ENCODE data around the gene TMEM101. TPM values are rescaled to one million over a fixed set of nuclear protein-coding genes. Genes with fewer than 3 reads are reported as not detected.

Gene TMEM101
- total and polyA plus RNA-seq, 2 of the 13 experiments (the other 11 are each of a cell fraction or from before 2014, with no cell fraction given): 72.0 to 100 TPM

DNA sequence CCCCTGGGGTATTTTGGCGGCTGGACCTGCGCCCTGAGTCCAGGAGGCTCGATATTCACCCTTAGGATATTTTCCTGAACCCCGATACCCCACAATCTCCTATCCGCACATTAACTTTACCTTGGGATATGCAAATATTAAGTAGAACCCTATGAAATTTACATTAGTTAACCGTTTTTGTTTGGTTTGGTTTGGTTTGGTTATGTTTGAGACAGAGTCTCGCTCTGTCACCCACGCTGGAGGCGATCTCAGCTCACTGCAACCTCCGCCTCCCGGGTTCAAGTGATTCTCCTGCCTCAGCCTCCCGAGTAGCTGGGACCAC lies 19.7 kb downstream of the TMEM101 start (continued):
- 0 out of 2 replicates have a peak, but pooled peaks have one; percentile 36 for TF ChIP-seq ZNF782 (CRISPR knock-in tag; IDR thresholded peaks at IDR 0.05; ENCODE audit: borderline replicate concordance)
- TF ChIP-seq, protein P1, sequence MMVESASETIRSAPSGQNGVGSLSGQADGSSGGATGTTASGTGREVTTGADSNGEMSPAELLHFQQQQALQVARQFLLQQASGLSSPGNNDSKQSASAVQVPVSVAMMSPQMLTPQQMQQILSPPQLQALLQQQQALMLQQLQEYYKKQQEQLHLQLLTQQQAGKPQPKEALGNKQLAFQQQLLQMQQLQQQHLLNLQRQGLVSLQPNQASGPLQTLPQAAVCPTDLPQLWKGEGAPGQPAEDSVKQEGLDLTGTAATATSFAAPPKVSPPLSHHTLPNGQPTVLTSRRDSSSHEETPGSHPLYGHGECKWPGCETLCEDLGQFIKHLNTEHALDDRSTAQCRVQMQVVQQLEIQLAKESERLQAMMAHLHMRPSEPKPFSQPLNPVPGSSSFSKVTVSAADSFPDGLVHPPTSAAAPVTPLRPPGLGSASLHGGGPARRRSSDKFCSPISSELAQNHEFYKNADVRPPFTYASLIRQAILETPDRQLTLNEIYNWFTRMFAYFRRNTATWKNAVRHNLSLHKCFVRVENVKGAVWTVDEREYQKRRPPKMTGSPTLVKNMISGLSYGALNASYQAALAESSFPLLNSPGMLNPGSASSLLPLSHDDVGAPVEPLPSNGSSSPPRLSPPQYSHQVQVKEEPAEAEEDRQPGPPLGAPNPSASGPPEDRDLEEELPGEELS (CRISPR knock-in tag; IDR thresholded peaks at IDR 0.05): no peak
- TF ChIP-seq, protein P2, sequence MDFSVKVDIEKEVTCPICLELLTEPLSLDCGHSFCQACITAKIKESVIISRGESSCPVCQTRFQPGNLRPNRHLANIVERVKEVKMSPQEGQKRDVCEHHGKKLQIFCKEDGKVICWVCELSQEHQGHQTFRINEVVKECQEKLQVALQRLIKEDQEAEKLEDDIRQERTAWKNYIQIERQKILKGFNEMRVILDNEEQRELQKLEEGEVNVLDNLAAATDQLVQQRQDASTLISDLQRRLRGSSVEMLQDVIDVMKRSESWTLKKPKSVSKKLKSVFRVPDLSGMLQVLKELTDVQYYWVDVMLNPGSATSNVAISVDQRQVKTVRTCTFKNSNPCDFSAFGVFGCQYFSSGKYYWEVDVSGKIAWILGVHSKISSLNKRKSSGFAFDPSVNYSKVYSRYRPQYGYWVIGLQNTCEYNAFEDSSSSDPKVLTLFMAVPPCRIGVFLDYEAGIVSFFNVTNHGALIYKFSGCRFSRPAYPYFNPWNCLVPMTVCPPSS (IDR thresholded peaks at IDR 0.05): no peak
- TF ChIP-seq ZNF383 (CRISPR knock-in tag; IDR thresholded peaks at IDR 0.05; ENCODE audit: borderline replicate concordance): 0 out of 2 replicates have a peak, but pooled peaks have one; percentile 38
- TF ChIP-seq ZNF12 (CRISPR knock-in tag; IDR thresholded peaks at IDR 0.05): no peak

DNA sequence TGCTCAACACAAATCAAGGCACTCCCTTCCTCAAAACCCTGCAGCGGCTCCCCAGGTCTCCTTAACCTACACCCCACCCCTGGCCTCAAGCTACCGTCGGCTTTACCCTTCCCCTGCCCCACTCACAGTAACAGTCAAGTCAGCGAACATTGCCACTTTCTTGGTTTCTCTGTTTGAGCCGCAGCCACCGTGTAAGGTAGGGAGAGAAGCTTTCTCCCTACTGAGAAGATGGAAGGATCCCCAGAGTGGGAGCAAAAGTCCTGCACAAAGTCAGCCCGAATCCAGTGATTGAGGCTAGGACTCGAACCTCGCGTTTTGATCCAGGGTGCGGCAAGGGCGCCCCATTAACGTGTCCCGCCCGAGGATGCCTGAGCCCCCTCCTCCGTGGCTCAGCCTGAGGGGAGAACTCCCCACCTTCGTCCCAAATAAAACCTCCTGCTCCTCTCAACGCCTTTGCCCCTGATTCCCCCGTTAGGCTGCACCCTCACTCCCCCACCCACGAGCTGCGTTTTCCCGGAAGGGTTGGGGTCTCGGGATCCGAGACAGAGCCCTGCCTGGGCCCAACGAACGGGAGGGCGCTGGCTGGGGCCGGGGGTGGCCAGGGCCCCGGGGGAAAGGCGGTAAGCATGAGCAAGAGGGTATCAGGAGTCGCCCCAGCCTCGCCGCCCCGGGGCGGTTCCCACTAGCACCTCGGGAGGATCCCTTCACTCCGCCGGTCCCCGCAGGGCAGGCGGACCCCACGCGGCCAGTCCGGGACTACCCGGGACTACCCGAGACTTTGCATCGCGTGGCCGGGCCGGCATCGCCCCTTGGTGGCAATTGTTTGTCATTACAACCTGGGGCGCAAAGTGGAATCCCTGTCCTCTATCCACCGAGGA lies 20.3 kb downstream of the TMEM101 start:
- ChIA-PET CTCF (ENCODE audit: low intra/inter-chr PET ratio, low total read pairs) (interaction anchor here (1.2 to 4.6 kb wide), 2 partner anchors 51 to 85 kb away, joined by 4 to 128 read pairs; partner anchors contain the start of gene PPY), POLR2A (interaction anchor here (1.5 kb wide), 1 partner anchor 51 kb away, joined by 3 read pairs; no protein-coding TSS in a partner anchor)
- in situ Hi-C loops (cut with HindIII; ENCODE audit: extremely low pct_ligation_motif_present, low pct_unique_long_range_greater_than_20kb) (loop anchor here (5.0 kb wide), 1 partner anchor 52 kb away; the partner anchor contains the start of gene PPY), intact Hi-C loops (cut with micrococcal nuclease; ENCODE audit: unreplicated experiment) (loop anchor here (1.0 kb wide), 1 partner anchor 50 kb away; no protein-coding TSS in a partner anchor)
- H3K9ac ChIP-seq (ENCODE audit: insufficient read depth, low read depth, low read length): no peak overlapping the region
- H3K27me3 ChIP-seq (ENCODE audit: control insufficient read depth in 1 of 2, insufficient read depth in 2 of 2, low read length in 2 of 2): peaks cover 5 to 43% of the 10 kb centered on the region in 2 experiments; a peak in 4 of 5 replicates
- no peaks in the 10 kb centered on the region for H3K9me3 ChIP-seq (ENCODE audit: low read length)
- no peaks in the 10 kb centered on the region for H3K36me3 ChIP-seq (replicated peaks in 1 of 2; ENCODE audit: control insufficient read depth in 1 of 2, insufficient read depth in 2 of 2, low read length in 2 of 2)
- WGBS (ENCODE audit: low lambda C conversion rate): 11% methylated on average over 36 of the region's 52 CpGs
- H4K20me1 ChIP-seq (ENCODE audit: insufficient read depth, low read length): no peaks in the 10 kb centered on the region
- H3K4me1 ChIP-seq (ENCODE audit: insufficient read depth, low read length): peaks cover 26% of the 10 kb centered on the region
- H3K4me2 ChIP-seq (ENCODE audit: low read depth, low read length): peak overlapping the region; percentile 63
- DNase-seq (ENCODE audit: low spot score): peak; percentile 54
- H3K79me2 ChIP-seq (ENCODE audit: insufficient read depth, low read length): no peaks in the 10 kb centered on the region
- peak; percentile 15 for FAIRE-seq
- ATAC-seq: peak; percentile 90
- H2AFZ ChIP-seq (ENCODE audit: low read length): no peak overlapping the region
- no peak overlapping the region for H3K27ac ChIP-seq (ENCODE audit: extremely low read length, insufficient read depth, low read length)
- H3K4me3 ChIP-seq (replicated peaks in 1 of 3; ENCODE audit: insufficient read depth in 1 of 3, low read depth in 2 of 3, low read length in 3 of 3): peak overlapping the region in 2 of 3 experiments; percentile 13 to 60; a peak in 4 of 6 replicates
- BruUV-seq (replicated peaks): no TSS peak
- TF ChIP-seq, protein P3, sequence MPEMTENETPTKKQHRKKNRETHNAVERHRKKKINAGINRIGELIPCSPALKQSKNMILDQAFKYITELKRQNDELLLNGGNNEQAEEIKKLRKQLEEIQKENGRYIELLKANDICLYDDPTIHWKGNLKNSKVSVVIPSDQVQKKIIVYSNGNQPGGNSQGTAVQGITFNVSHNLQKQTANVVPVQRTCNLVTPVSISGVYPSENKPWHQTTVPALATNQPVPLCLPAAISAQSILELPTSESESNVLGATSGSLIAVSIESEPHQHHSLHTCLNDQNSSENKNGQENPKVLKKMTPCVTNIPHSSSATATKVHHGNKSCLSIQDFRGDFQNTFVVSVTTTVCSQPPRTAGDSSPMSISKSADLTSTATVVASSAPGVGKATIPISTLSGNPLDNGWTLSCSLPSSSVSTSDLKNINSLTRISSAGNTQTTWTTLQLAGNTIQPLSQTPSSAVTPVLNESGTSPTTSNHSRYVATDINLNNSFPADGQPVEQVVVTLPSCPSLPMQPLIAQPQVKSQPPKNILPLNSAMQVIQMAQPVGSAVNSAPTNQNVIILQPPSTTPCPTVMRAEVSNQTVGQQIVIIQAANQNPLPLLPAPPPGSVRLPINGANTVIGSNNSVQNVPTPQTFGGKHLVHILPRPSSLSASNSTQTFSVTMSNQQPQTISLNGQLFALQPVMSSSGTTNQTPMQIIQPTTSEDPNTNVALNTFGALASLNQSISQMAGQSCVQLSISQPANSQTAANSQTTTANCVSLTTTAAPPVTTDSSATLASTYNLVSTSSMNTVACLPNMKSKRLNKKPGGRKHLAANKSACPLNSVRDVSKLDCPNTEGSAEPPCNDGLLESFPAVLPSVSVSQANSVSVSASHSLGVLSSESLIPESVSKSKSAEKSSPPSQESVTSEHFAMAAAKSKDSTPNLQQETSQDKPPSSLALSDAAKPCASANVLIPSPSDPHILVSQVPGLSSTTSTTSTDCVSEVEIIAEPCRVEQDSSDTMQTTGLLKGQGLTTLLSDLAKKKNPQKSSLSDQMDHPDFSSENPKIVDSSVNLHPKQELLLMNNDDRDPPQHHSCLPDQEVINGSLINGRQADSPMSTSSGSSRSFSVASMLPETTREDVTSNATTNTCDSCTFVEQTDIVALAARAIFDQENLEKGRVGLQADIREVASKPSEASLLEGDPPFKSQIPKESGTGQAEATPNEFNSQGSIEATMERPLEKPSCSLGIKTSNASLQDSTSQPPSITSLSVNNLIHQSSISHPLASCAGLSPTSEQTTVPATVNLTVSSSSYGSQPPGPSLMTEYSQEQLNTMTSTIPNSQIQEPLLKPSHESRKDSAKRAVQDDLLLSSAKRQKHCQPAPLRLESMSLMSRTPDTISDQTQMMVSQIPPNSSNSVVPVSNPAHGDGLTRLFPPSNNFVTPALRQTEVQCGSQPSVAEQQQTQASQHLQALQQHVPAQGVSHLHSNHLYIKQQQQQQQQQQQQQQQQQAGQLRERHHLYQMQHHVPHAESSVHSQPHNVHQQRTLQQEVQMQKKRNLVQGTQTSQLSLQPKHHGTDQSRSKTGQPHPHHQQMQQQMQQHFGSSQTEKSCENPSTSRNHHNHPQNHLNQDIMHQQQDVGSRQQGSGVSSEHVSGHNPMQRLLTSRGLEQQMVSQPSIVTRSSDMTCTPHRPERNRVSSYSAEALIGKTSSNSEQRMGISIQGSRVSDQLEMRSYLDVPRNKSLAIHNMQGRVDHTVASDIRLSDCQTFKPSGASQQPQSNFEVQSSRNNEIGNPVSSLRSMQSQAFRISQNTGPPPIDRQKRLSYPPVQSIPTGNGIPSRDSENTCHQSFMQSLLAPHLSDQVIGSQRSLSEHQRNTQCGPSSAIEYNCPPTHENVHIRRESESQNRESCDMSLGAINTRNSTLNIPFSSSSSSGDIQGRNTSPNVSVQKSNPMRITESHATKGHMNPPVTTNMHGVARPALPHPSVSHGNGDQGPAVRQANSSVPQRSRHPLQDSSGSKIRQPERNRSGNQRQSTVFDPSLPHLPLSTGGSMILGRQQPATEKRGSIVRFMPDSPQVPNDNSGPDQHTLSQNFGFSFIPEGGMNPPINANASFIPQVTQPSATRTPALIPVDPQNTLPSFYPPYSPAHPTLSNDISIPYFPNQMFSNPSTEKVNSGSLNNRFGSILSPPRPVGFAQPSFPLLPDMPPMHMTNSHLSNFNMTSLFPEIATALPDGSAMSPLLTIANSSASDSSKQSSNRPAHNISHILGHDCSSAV (CRISPR knock-in tag; IDR thresholded peaks at IDR 0.05; ENCODE audit: borderline replicate concordance): peak; percentile 60; the same call in 1 of the 2 replicates
- 0 out of 2 replicates have a peak, but pooled peaks have one; percentile 17 for TF ChIP-seq HOXA3 (CRISPR knock-in tag; IDR thresholded peaks at IDR 0.05)
- peak; percentile 55; the same call in 1 of the 2 replicates for TF ChIP-seq MTA1 (CRISPR knock-in tag; IDR thresholded peaks at IDR 0.05; ENCODE audit: borderline replicate concordance)
- TF ChIP-seq KMT2A (CRISPR knock-in tag; IDR thresholded peaks at IDR 0.05): peak; percentile 43; the same call in 1 of the 2 replicates

Measured in HepG2 (cell line).